Cardiac septum (tissue), 1 donor: ENCODE results near the gene SCP2. TPM values are rescaled to one million over a fixed set of nuclear protein-coding genes. Genes with fewer than 3 reads are reported as not detected.
"Not testable (repeated sequence)": the region's sequence is repeated elsewhere in the genome, so short reads cannot be mapped to it uniquely, and the experiment has no call there.

Source experiments
- DNase-seq: peaks from one replicate; pipeline ENCODE4 v3.0.0-alpha.2; 2020; ENCODE audit warnings: low spot score
- intact Hi-C: fragments of 100-400 bp; cut with DNase I; formaldehyde crosslinking; loops from one replicate; pipeline ENCODE4 v1.14.0; 2022
- total RNA-seq: library from RNA; stranded (reverse); fragmentation: NEBNext Ultra II Directional; extraction: Animal tissue kit (Norgen Biotek cat#: 25700); gene quantifications from one replicate; pipeline ENCODE4 v1.2.1, GENCODE V29; 2021
- donor health status: DM: no; HTN: no; CAD: no.

The SCP2 gene
- total RNA-seq, 1 donor from 2014 or later = 124 TPM

DNA sequence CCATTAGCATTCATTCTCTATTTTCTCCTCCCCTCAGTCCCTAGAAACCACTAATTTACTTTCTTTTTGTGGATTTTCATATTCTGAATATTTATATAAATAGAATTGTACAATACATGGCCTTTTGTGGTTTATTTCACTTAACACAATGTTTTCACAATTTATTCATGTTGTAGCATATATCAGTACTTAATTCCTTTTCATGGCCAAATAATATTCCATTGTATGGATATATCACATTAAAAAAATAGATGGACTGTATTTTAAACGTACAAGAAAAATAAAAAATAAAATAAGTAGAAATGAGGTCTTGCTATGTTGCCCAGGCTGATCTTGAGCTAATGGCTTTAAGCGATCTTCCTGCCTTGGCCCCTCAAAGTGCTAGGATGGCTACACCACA, 25.0 kb downstream of the SCP2 start:
- DNase-seq = no peak
- intact Hi-C loops = no loop called here

DNA sequence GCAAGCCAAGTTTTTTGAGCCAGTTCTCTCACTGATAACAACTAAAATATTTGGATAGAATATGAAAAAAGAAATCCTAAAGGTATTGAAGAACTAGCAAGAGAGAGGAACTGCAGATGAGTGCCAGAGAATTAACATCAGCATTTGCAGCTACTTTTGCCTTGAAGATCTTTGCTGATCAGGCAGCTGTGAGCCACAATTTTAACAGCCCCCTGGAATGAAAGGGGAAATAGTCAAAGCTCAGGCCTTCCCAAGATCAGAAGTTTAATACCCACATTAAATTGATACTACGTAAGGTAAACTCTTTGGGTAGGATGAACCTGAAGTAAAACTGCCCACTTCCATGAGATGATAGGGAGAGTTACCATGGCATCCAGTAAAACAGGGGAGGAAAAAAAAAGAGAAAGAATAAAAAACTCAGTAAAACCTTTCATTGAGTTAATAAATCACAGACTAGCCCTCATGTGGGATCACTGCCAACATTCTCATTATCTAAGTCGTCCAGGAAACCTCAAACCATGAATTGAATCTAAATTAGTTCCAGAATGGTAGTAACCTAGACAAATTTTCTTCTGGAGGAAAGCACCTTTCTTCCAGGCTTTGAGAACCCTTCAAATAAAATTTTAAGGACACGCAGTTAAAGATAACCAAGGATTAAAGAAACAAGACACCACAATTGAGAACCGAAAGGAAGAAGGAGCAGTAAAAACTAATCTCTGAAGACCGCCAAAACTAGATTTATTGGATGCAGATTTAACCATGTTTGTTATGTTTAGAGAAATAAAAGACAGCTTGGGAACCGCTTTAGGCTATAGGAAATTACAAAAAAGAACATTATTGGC, 28.3 kb downstream of the SCP2 start:
- no peak for DNase-seq
- intact Hi-C loops = no loop called here

- no peak for DNase-seq
- intact Hi-C loops = no loop called here
These were observed 36.0 kb downstream of the SCP2 start for GRCh38 chr1:52963101-52963500.

DNA sequence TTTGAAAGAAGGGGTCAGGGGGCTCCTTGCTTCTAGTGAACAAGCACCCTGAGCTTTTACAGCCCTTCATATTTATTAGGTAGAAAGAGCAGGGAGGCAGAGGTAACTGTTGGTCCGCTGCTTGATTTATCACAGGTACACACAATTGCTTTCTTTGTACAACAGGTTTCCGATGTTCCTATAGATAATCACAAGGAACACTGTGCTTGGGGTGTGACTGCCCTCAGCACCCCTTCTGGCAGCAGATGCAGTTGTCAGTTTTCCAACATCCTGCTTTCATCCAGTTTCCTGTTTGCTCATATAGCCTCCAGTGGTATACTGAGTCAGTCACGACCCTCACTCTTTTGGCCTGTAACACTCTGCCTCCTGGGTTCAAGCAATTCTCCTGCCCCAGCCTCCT, 40.6 kb downstream of the SCP2 start:
- no peak for DNase-seq
- intact Hi-C loops = no loop called here

DNA sequence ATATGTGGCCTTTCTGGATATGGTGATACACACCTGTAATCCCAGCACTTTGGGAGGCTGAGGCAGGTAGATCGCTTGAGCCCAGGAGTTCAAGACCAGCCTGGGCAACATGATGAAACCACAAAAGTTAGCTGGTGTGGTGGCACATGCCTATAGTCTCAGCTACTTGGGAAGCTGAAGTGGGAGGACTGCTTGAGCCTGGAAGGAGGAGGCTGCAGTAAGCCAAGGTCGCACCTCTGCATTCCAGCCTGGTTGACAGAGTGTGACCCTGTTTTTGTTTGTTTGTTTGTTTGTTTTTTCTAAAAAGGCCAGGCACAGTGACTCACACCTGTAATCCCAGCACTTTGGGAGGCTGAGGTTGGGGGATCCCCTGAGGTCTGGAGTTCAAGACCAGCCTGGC, 42.2 kb downstream of the SCP2 start:
- intact Hi-C loops = not testable (repeated sequence)

DNA sequence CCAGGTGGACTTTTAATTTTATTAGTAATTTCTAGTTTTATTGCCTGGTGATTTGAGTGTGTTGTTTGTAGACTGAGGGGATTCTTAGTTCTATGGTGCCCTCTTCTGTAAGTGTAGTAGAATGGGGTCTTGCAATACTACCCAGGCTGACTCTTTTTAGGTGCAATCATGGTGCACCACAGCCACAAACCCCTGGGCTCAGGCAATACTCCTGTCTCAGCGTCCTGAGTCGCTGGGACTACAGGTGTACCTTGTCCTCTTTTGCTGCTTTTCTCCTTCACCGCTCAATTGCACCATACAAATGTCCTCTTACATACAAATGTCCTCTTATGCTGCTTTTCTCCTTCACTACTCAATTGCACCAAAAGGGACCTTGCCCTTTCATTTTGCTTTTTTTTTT, 43.1 kb downstream of the SCP2 start:
- DNase-seq = no peak
- intact Hi-C loops = no loop called here

More for the DNA sequence above, 42.2 kb downstream of the SCP2 start:
- not testable (repeated sequence) for DNase-seq

DNA sequence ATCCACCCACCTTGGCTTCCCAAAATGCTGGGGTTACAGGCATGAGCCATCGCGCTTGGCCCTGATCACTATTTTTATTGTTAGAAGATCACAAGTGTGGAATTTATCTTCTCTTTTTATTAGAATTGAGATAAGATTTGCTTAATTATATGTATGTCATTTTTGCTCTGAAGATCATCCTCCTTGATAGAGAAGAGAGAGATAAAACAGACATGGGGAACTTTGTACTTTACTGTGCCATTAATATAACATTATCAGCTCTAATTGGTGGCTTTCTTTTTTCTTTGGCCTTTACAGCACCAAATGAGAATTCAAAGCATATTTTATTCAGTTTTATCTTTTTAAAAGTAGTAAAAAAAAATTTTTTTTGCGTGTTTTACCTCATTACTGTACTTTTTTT, 46.8 kb downstream of the SCP2 start:
- intact Hi-C loops = no loop called here
- DNase-seq = no peak

DNA sequence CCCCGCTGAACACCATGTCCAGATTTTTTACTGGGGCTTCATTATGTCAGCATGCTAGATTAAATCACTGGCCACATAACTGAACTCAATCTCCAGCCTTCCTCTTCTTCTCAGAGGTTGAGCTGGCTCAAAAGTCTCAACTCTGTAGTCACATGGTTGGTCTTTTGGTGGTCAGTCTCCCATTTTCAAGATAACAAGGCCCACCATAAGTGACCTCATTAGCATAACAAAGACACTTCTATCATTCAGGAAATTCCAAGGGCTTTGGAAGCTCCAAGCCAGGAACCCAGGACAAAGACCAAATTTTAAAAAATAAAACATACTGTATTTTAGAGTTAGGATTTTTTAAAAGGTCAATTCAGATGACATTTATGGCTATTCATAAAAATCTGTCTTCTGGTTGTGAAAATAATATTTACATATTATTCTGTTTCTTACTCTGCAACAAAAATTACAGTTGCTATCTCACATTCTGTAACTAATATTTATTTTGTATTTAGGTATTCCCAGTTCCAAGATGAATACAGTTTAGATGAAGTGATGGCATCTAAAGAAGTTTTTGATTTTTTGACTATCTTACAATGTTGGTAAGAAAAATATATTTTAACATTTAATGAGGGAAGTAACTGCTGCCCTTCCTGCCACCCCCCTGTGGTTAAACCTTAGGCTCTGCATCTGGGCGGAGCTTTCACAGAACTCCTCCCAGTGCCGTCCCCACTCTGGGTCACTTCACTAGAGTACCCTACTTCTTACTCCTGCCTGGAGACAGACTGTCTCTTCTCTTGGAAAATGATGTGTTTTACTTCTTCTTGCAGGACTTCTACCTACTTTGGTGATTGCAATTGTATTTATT, 49.3 kb downstream of the SCP2 start:
- no peak for DNase-seq
- intact Hi-C loops = no loop called here

- intact Hi-C loops = no loop called here
- no peak for DNase-seq
These were observed 51.0 kb downstream of the SCP2 start for GRCh38 chr1:52978045-52978444.

- intact Hi-C loops = not testable (repeated sequence)
These were observed 65.7 kb downstream of the SCP2 start for GRCh38 chr1:52992733-52993132.

DNA sequence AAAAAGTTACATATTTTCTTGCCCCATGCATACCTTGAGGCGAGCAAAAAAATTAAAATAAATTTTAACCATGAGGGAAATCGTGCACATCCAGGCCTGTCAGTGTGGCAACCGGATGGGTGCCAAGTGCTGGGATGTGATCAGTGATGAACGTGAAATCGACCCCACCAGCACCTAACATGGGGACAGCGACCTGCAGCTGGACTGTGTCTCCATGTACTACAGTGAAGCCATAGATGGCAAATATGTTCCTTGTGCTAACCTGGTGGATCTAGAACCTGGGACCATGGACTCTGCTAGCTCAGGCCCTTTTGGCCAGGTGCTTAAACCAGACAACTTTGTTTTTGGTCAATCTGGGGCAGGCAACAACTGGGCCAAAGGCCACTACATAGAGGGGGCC, 67.6 kb downstream of the SCP2 start:
- intact Hi-C loops = no loop called here

More at GRCh38 chr1:52992733-52993132, 65.7 kb downstream of the SCP2 start:
- not testable (repeated sequence) for DNase-seq

DNA sequence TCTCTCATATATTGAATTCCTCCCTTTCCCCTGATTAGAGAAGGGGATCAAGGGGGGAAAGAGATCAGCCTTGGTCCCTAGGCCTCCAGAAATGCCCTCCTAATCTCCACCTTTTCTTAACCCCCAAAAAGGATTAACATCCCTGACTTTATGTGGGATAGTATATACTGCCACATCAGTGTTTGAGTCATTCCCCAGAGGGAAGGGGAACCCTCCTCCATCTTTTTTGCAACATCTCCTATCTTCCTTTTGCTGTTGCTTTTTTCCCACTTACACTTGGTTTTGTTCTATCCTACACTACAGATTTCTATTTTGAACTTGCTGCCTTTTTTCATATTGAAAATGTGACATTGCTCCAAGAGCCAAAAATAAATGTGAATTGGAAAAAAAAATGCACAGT, 69.6 kb downstream of the SCP2 start:
- no peak for DNase-seq
- intact Hi-C loops = no loop called here

More for the DNA sequence above, 67.6 kb downstream of the SCP2 start:
- DNase-seq = no peak

DNA sequence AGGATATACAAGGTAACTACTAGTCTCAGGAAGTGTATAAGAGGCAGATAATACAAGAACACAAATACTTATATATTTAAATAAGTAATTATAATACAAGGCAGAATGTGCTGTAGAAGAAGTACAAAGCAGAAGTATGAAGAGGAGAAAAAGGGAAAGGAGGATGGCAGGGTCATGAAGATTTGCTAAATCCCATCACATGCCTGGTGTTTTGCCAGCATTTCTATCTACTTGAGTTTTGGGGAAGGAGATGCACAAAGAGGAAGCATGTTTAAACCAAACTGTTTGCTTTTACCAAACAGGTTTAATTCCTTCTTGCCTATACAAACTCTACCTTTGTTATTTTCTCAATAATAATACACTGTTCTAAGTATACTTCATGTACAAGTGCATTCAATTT, 74.1 kb downstream of the SCP2 start:
- no peak for DNase-seq
- intact Hi-C loops = no loop called here

- intact Hi-C loops, DNase-seq: not testable (repeated sequence)
These were observed 79.5 kb downstream of the SCP2 start for GRCh38 chr1:53006612-53007011.

GRCh38 chr1:53010247-53010646, 83.2 kb downstream of the SCP2 start:
- DNase-seq, intact Hi-C loops: not testable (repeated sequence)

DNA sequence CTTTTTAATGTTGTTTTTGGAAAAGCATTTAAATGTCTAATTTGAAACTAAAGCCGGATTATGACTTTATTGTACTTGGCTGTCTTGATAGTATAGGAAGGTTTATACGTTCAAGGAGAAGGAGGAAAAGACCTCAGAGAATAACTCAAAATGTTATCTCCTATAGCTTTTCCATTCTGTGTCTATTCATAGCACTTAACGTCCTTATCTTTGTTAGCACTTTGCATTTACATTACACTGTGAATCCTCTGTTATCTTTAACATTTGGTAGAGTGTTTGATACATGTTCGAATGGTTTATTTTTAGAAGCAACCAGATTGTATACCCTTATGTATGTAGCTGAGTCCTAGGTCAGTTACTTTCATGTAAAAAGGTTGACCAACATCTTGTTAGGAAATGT, 84.1 kb downstream of the SCP2 start:
- intact Hi-C loops = no loop called here
- DNase-seq = no peak

- peak; percentile 87 for DNase-seq
- intact Hi-C loops = loop anchor here (2.0 kb wide), 1 partner anchor 32 kb away; no protein-coding TSS in a partner anchor
These were observed 87.9 kb downstream of the SCP2 start for GRCh38 chr1:53014791-53015507.

- intact Hi-C loops = loop anchor here (2.0 kb wide), 1 partner anchor 31 kb away; no protein-coding TSS in a partner anchor
- DNase-seq = no peak
These were observed 88.4 kb downstream of the SCP2 start for GRCh38 chr1:53015508-53015860.

GRCh38 chr1:53016705-53017104, 89.6 kb downstream of the SCP2 start:
- DNase-seq = no peak
- intact Hi-C loops = no loop called here

- no peak for DNase-seq
- intact Hi-C loops = no loop called here
These were observed 93.5 kb downstream of the SCP2 start for GRCh38 chr1:53020588-53020987.
